ENCODE data around the gene TSHZ3.

The TSHZ3 gene

DNA sequence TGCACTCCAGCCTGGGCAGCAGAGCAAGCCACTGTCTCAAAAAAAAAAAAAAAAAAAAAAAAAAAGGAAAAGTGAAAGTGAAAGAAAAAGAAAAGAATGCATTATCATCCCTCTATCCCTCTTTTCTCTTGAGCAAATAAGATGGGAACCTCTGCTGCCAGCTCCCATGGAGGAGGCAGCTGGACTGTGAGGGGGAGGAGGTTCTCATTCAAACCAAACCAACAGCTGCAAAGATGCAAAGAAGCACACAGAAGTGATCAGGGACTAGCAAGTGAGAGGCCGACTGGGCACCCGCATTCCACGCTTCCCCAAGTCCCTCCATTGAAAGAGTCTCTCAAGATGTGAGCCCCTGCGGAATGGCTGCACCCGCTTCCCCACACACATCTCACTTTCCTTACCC, 63.5 kb downstream of the TSHZ3 start:
- peak overlapping the region in 1 of 2 donors; percentile 5 for H3K4me3 ChIP-seq
- no peaks in the 10 kb centered on the region for H3K36me3 ChIP-seq
- no peak for TF ChIP-seq CTCF (IDR thresholded peaks at IDR 0.05)
- no peaks in the 10 kb centered on the region for H3K4me1 ChIP-seq
- no peak overlapping the region for H3K27ac ChIP-seq
- no peaks in the 10 kb centered on the region for H3K27me3 ChIP-seq
- H3K9me3 ChIP-seq = no peaks in the 10 kb centered on the region
- intact Hi-C loops (cut with DNase I; ENCODE audit: low total_unique reads) = no loop called here
- DNase-seq = no peak

DNA sequence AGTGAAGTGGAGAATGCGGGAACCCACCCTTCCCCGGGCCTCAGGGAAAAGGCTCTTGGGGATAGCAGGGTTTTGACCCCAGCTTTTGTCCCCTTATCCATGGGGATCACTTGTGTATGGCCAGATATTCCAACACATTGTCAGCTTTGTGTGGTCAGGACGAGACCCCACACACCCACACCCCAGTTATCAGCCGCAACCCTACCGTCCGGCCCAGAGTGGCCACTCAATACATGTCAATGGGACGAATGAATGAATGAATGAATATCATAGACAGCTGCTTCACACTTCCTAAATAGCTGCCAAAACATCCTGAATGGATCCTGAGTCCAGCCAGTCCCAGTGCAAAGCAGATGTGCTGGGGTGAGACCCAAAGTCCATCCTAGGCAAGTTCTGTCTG, 64.6 kb downstream of the TSHZ3 start:
- H3K36me3 ChIP-seq = no peaks in the 10 kb centered on the region
- H3K4me3 ChIP-seq = no peak overlapping the region
- no peak overlapping the region for H3K27ac ChIP-seq
- H3K27me3 ChIP-seq = no peaks in the 10 kb centered on the region
- intact Hi-C loops (cut with DNase I; ENCODE audit: low total_unique reads) = no loop called here
- H3K9me3 ChIP-seq = no peaks in the 10 kb centered on the region
- no peak for DNase-seq
- TF ChIP-seq CTCF (IDR thresholded peaks at IDR 0.05) = no peak
- H3K4me1 ChIP-seq = no peaks in the 10 kb centered on the region

GRCh38 chr19:31283701-31284100, 65.5 kb downstream of the TSHZ3 start:
- Histone ChIP-seq H3K4me3 (no peak overlapping the region), H3K27ac (no peak overlapping the region), H3K27me3 (no peaks in the 10 kb centered on the region), H3K4me1 (no peaks in the 10 kb centered on the region), H3K36me3 (peaks cover 0 to 9% (median 8%) of the 10 kb centered on the region in 3 donors), H3K9me3 (no peaks in the 10 kb centered on the region)
- TF ChIP-seq CTCF (IDR thresholded peaks at IDR 0.05) = no peak
- intact Hi-C loops (cut with DNase I; ENCODE audit: low total_unique reads) = no loop called here
- DNase-seq = no peak

- no peak overlapping the region for H3K27ac ChIP-seq
Observed at GRCh38 chr19:31282346-31282745, 66.9 kb downstream of the TSHZ3 start.

GRCh38 chr19:31280287-31281006, 68.8 kb downstream of the TSHZ3 start:
- Histone ChIP-seq H3K36me3 (peaks cover 0 to 35% (median 20%) of the 10 kb centered on the region in 3 donors), H3K27ac (no peak overlapping the region), H3K9me3 (no peaks in the 10 kb centered on the region), H3K4me3 (no peak overlapping the region), H3K27me3 (no peaks in the 10 kb centered on the region), H3K4me1 (no peaks in the 10 kb centered on the region)
- intact Hi-C loops (cut with DNase I; ENCODE audit: low total_unique reads) = no loop called here
- DNase-seq = peak in 1 of 2 donors; percentile 25
- TF ChIP-seq CTCF (IDR thresholded peaks at IDR 0.05) = no peak

More at GRCh38 chr19:31282346-31282745, 66.9 kb downstream of the TSHZ3 start:
- no peak for DNase-seq
- no peaks in the 10 kb centered on the region for H3K27me3 ChIP-seq
- intact Hi-C loops (cut with DNase I; ENCODE audit: low total_unique reads) = no loop called here
- no peak for TF ChIP-seq CTCF (IDR thresholded peaks at IDR 0.05)
- peaks cover 0 to 22% (median 20%) of the 10 kb centered on the region in 3 donors for H3K36me3 ChIP-seq
- no peaks in the 10 kb centered on the region for H3K4me1 ChIP-seq
- no peaks in the 10 kb centered on the region for H3K9me3 ChIP-seq
- no peak overlapping the region for H3K4me3 ChIP-seq

All from tibial artery (tissue), 4 donors.